Endothelial cell (in vitro differentiated cells): Measurements from ENCODE around the gene CFI. TPM values are rescaled to one million over a fixed set of nuclear protein-coding genes. Genes with fewer than 3 reads are reported as not detected.

ENCODE experiments used
- DNase-seq: peaks from one replicate; pipeline ENCODE4 v3.0.0; 2021; ENCODE audit warnings: low spot score
- H3K27ac Mint-ChIP-seq: one replicate; pipeline ENCODE4 v1.8.0; 2021; ENCODE audit warnings: mixed read lengths, inconsistent platforms; ENCODE audit not compliant: unreplicated experiment
- H3K27me3 Mint-ChIP-seq: one replicate; pipeline ENCODE4 v1.8.0; 2021; ENCODE audit warnings: mild to moderate bottlenecking, moderate library complexity, mixed read lengths, inconsistent platforms; ENCODE audit not compliant: unreplicated experiment
- H3K36me3 Mint-ChIP-seq: one replicate; pipeline ENCODE4 v1.8.0; 2021; ENCODE audit warnings: mild to moderate bottlenecking, low read depth, mixed read lengths, inconsistent platforms; ENCODE audit not compliant: unreplicated experiment
- H3K4me1 Mint-ChIP-seq: one replicate; pipeline ENCODE4 v1.8.0; 2021; ENCODE audit warnings: mild to moderate bottlenecking, mixed read lengths, inconsistent platforms; ENCODE audit not compliant: unreplicated experiment
- H3K4me3 Mint-ChIP-seq: one replicate; pipeline ENCODE4 v1.8.0; 2021; ENCODE audit warnings: mild to moderate bottlenecking, mixed read lengths, inconsistent platforms; ENCODE audit not compliant: unreplicated experiment
- H3K9me3 Mint-ChIP-seq: one replicate; pipeline ENCODE4 v1.8.0; 2021; ENCODE audit warnings: mixed read lengths, inconsistent platforms; ENCODE audit not compliant: unreplicated experiment
- CTCF ChIP-seq: fragments of 200-600 bp; sonication (generic); IDR thresholded peaks from one replicate; pipeline ENCODE4 v1.5.0; 2021; ENCODE audit warnings: antibody characterized with exemption; ENCODE audit not compliant: unreplicated experiment
- total RNA-seq: library from RNA; stranded (reverse); fragmentation: NEBNext Ultra II Directional; extraction: Animal tissue kit (Norgen Biotek cat#: 25700); gene quantifications from one replicate; pipeline ENCODE4 v1.2.1, GENCODE V29; 2021; ENCODE audit not compliant: unreplicated experiment

CFI gene
- total RNA-seq, 1 donor from 2014 or later: 2.6 TPM

- Mint-ChIP-seq H3K9me3 (no peaks in the 10 kb centered on the region), H3K4me3 (no peak overlapping the region), H3K4me1 (no peaks in the 10 kb centered on the region), H3K27ac (no peak overlapping the region), H3K36me3 (peaks cover 33% of the 10 kb centered on the region), H3K27me3 (no peaks in the 10 kb centered on the region)
- TF ChIP-seq CTCF: no peak
- no peak for DNase-seq
Observed at GRCh38 chr4:109718759-109719158, 83.0 kb downstream of the CFI start.

GRCh38 chr4:109713500-109713899 is 88.3 kb downstream of the CFI start:
- Mint-ChIP-seq H3K36me3 (peaks cover 18% of the 10 kb centered on the region), H3K27ac (no peak overlapping the region), H3K4me1 (no peaks in the 10 kb centered on the region), H3K9me3 (no peaks in the 10 kb centered on the region), H3K27me3 (no peaks in the 10 kb centered on the region), H3K4me3 (no peak overlapping the region)
- no peak for DNase-seq
- no peak for TF ChIP-seq CTCF

- TF ChIP-seq CTCF: no peak
- no peaks in the 10 kb centered on the region for H3K9me3 Mint-ChIP-seq
- no peak overlapping the region for H3K4me3 Mint-ChIP-seq
- peaks cover 2% of the 10 kb centered on the region for H3K4me1 Mint-ChIP-seq
- peaks cover under 1% of the 10 kb centered on the region for H3K36me3 Mint-ChIP-seq
- DNase-seq: no peak
- H3K27me3 Mint-ChIP-seq: no peaks in the 10 kb centered on the region
- no peak overlapping the region for H3K27ac Mint-ChIP-seq
Observed at GRCh38 chr4:109708990-109709389, 92.8 kb downstream of the CFI start.

- peaks cover 5% of the 10 kb centered on the region for H3K4me1 Mint-ChIP-seq
- peaks cover 4% of the 10 kb centered on the region for H3K36me3 Mint-ChIP-seq
- no peak for TF ChIP-seq CTCF
- no peaks in the 10 kb centered on the region for H3K27me3 Mint-ChIP-seq
- no peak overlapping the region for H3K4me3 Mint-ChIP-seq
- DNase-seq: no peak
- H3K9me3 Mint-ChIP-seq: no peaks in the 10 kb centered on the region
- no peak overlapping the region for H3K27ac Mint-ChIP-seq
Observed at GRCh38 chr4:109708435-109708834, 93.4 kb downstream of the CFI start.

GRCh38 chr4:109703664-109704361 is 98.0 kb downstream of the CFI start:
- peak overlapping the region; percentile 91 for H3K4me3 Mint-ChIP-seq
- no peak for DNase-seq
- H3K4me1 Mint-ChIP-seq: peaks cover 26% of the 10 kb centered on the region
- peak overlapping the region; percentile 78 for H3K27ac Mint-ChIP-seq
- peaks cover 7% of the 10 kb centered on the region for H3K27me3 Mint-ChIP-seq
- H3K9me3 Mint-ChIP-seq: no peaks in the 10 kb centered on the region
- H3K36me3 Mint-ChIP-seq: peaks cover 24% of the 10 kb centered on the region
- no peak for TF ChIP-seq CTCF
